ENCODE measurements around the gene CCSER2.

CCSER2 gene

GRCh38 chr10:84551437-84552120, 223.2 kb downstream of the CCSER2 start:
- DNase-seq = no peak

GRCh38 chr10:84552478-84552877, 224.1 kb downstream of the CCSER2 start:
- no peak for DNase-seq

- no peak for DNase-seq
These were observed 234.2 kb downstream of the CCSER2 start for GRCh38 chr10:84562592-84562991.

- DNase-seq = no peak
These were observed 235.0 kb downstream of the CCSER2 start for GRCh38 chr10:84563355-84563754.

- DNase-seq = no peak
These were observed 235.5 kb downstream of the CCSER2 start for GRCh38 chr10:84563868-84564267.

GRCh38 chr10:84565881-84566582, 237.6 kb downstream of the CCSER2 start:
- no peak for DNase-seq

GRCh38 chr10:84567133-84567532, 238.7 kb downstream of the CCSER2 start:
- no peak for DNase-seq
